PC-9 (cell line): ENCODE results near the gene WDR83.

Experiments
- CTCF ChIP-seq: fragments of 200-600 bp; sonication (generic); conservative IDR thresholded peaks from 2 replicates; pipeline ENCODE4 v1.6.1; 2017; ENCODE audit warnings: mixed run types, antibody characterized with exemption, mild to moderate bottlenecking, moderate library complexity
- EZH2 ChIP-seq: fragments of 200-600 bp; sonication (generic); IDR thresholded peaks from 2 replicates; pipeline ENCODE4 v1.8.0; 2017; ENCODE audit warnings: antibody characterized with exemption, low read depth

DNA sequence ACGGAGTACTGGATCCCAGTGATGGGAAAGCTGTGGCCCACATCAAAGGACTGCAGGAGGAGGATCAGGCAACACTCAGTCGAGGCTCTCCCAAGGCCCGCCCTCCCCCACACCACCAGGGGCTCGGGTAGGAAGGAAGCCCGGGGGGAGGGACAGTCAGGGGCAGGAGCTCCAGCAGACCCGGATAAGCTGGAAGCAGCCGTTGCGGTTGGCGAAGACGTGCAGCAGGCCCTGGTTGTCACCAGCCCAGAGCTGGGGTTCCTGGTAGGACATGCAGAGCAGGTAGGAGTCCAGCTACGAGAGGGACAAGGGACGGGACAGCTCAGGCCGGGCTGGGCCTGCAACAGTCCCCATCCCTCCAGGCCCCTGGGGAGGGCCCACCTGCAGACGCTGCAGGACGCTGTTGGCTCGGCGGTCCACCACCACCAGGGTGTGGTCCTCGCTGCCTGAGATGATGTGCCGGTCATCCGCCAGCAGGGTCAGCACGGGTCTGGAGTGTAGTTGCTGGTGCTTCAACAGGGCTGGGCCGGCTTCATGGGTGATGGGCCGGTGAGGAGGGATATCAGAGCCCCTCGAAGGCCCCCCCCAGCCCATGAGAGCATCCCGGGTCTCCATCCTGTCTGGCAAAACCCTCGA lies 23.1 kb downstream of the WDR83 start:
- no peak for TF ChIP-seq CTCF
- TF ChIP-seq EZH2: no peak
